Activated T-helper 1 cell treated with anti-CD3 and anti-CD28 coated beads, Interleukin-12 subunit alpha, Interleukin-12 subunit beta, Interleukin-2, Interleukin-4 antibody, amounts not matched to agents 30 ng/mL and 10 ng/mL and 1 ng/mL, durations not matched to agents 14 hours and 24 hours and 36 hours (primary cell): ENCODE measurements around the gene IFT43. TPM values are rescaled to one million over a fixed set of nuclear protein-coding genes. Genes with fewer than 3 reads are reported as not detected.

Source experiments
- DNase-seq: peaks from one replicate; pipeline ENCODE4 v3.0.0; 2021; ENCODE audit warnings: low spot score
- H3K27ac Mint-ChIP-seq: one replicate; pipeline ENCODE4 v1.8.0; 2021; ENCODE audit warnings: mild to moderate bottlenecking, mixed read lengths
- H3K27me3 Mint-ChIP-seq: one replicate; pipeline ENCODE4 v1.8.0; 2022; ENCODE audit warnings: mild to moderate bottlenecking, moderate library complexity, mixed read lengths; ENCODE audit not compliant: insufficient read depth
- H3K36me3 Mint-ChIP-seq: one replicate; pipeline ENCODE4 v1.8.0; 2021; ENCODE audit warnings: low read depth, mixed read lengths
- H3K4me1 Mint-ChIP-seq: one replicate; pipeline ENCODE4 v1.8.0; 2021; ENCODE audit warnings: low read depth, mixed read lengths
- H3K4me3 Mint-ChIP-seq: one replicate; pipeline ENCODE4 v1.8.0; 2021; ENCODE audit warnings: mild to moderate bottlenecking, moderate library complexity, mixed read lengths
- H3K9me3 Mint-ChIP-seq: one replicate; pipeline ENCODE4 v1.8.0; 2021; ENCODE audit warnings: mixed read lengths
- intact Hi-C: fragments of 100-400 bp; cut with micrococcal nuclease; formaldehyde crosslinking; loops from one replicate; pipeline ENCODE4 v1.15.1; 2024
- total RNA-seq: library from RNA; stranded (reverse); gene quantifications from 2 replicates; pipeline ENCODE4 v1.2.3, GENCODE V29; 2022

The IFT43 gene
- total RNA-seq, 1 donor from 2014 or later = 8.7 TPM

GRCh38 chr14:76050250-76050649 lies 64.7 kb downstream of the IFT43 start:
- intact Hi-C loops = no loop called here
- Mint-ChIP-seq H3K27ac (no peak overlapping the region), H3K4me3 (no peak overlapping the region), H3K27me3 (no peaks in the 10 kb centered on the region), H3K4me1 (no peaks in the 10 kb centered on the region), H3K36me3 (no peaks in the 10 kb centered on the region), H3K9me3 (no peaks in the 10 kb centered on the region)
- no peak for DNase-seq

- peak; percentile 24 for DNase-seq
- no peak overlapping the region for H3K27ac Mint-ChIP-seq
- intact Hi-C loops = loop anchor here (1.0 kb wide), 1 partner anchor 336 kb away; no protein-coding TSS in a partner anchor
These were observed 65.3 kb downstream of the IFT43 start for GRCh38 chr14:76050797-76051392.

GRCh38 chr14:76051717-76052465 lies 66.3 kb downstream of the IFT43 start:
- Mint-ChIP-seq H3K36me3 (no peaks in the 10 kb centered on the region), H3K9me3 (no peaks in the 10 kb centered on the region), H3K4me3 (no peak overlapping the region), H3K27ac (no peak overlapping the region), H3K27me3 (no peaks in the 10 kb centered on the region), H3K4me1 (no peaks in the 10 kb centered on the region)
- intact Hi-C loops = loop anchor here (1.0 kb wide), 1 partner anchor 335 kb away; no protein-coding TSS in a partner anchor
- DNase-seq = no peak

More at GRCh38 chr14:76050797-76051392, 65.3 kb downstream of the IFT43 start:
- Mint-ChIP-seq H3K4me1 (no peaks in the 10 kb centered on the region), H3K27me3 (no peaks in the 10 kb centered on the region), H3K4me3 (no peak overlapping the region), H3K9me3 (no peaks in the 10 kb centered on the region), H3K36me3 (no peaks in the 10 kb centered on the region)

- Mint-ChIP-seq H3K9me3 (no peaks in the 10 kb centered on the region), H3K27ac (no peak overlapping the region), H3K4me1 (no peaks in the 10 kb centered on the region), H3K36me3 (no peaks in the 10 kb centered on the region), H3K4me3 (no peak overlapping the region), H3K27me3 (no peaks in the 10 kb centered on the region)
- intact Hi-C loops = no loop called here
- DNase-seq = no peak
These were observed 68.2 kb downstream of the IFT43 start for GRCh38 chr14:76053572-76054355.

- no peak for DNase-seq
- Mint-ChIP-seq H3K9me3 (no peaks in the 10 kb centered on the region), H3K4me3 (no peak overlapping the region), H3K4me1 (no peaks in the 10 kb centered on the region), H3K27ac (no peak overlapping the region), H3K36me3 (no peaks in the 10 kb centered on the region), H3K27me3 (no peaks in the 10 kb centered on the region)
- intact Hi-C loops = no loop called here
These were observed 69.8 kb downstream of the IFT43 start for GRCh38 chr14:76055330-76055729.

GRCh38 chr14:76056128-76056527 lies 70.6 kb downstream of the IFT43 start:
- no peaks in the 10 kb centered on the region for H3K9me3 Mint-ChIP-seq
- H3K27ac Mint-ChIP-seq = no peak overlapping the region
- H3K27me3 Mint-ChIP-seq = no peaks in the 10 kb centered on the region
- H3K4me1 Mint-ChIP-seq = no peaks in the 10 kb centered on the region
- H3K36me3 Mint-ChIP-seq = no peaks in the 10 kb centered on the region
- intact Hi-C loops = no loop called here
- H3K4me3 Mint-ChIP-seq = no peak overlapping the region
- no peak for DNase-seq

- Mint-ChIP-seq H3K4me1 (no peaks in the 10 kb centered on the region), H3K36me3 (no peaks in the 10 kb centered on the region), H3K4me3 (no peak overlapping the region), H3K9me3 (no peaks in the 10 kb centered on the region), H3K27ac (no peak overlapping the region), H3K27me3 (no peaks in the 10 kb centered on the region)
- intact Hi-C loops = no loop called here
- no peak for DNase-seq
These were observed 72.4 kb downstream of the IFT43 start for GRCh38 chr14:76057914-76058313.

GRCh38 chr14:76063327-76063726 lies 77.8 kb downstream of the IFT43 start:
- Mint-ChIP-seq H3K4me1 (no peaks in the 10 kb centered on the region), H3K27ac (no peak overlapping the region), H3K4me3 (no peak overlapping the region), H3K36me3 (peaks cover 2% of the 10 kb centered on the region), H3K27me3 (peaks cover 2% of the 10 kb centered on the region), H3K9me3 (no peaks in the 10 kb centered on the region)
- intact Hi-C loops = no loop called here
- DNase-seq = no peak

- H3K4me3 Mint-ChIP-seq = no peak overlapping the region
- H3K27me3 Mint-ChIP-seq = peaks cover 2% of the 10 kb centered on the region
- no peak for DNase-seq
- H3K36me3 Mint-ChIP-seq = peaks cover 2% of the 10 kb centered on the region
- H3K4me1 Mint-ChIP-seq = no peaks in the 10 kb centered on the region
- intact Hi-C loops = no loop called here
- no peaks in the 10 kb centered on the region for H3K9me3 Mint-ChIP-seq
- H3K27ac Mint-ChIP-seq = no peak overlapping the region
These were observed 80.0 kb downstream of the IFT43 start for GRCh38 chr14:76065519-76065918.

GRCh38 chr14:76067536-76067935 lies 82.0 kb downstream of the IFT43 start:
- no peak for DNase-seq
- no peaks in the 10 kb centered on the region for H3K9me3 Mint-ChIP-seq
- no peak overlapping the region for H3K4me3 Mint-ChIP-seq
- intact Hi-C loops = no loop called here
- no peak overlapping the region for H3K27ac Mint-ChIP-seq
- peaks cover 2% of the 10 kb centered on the region for H3K27me3 Mint-ChIP-seq
- peaks cover 2% of the 10 kb centered on the region for H3K36me3 Mint-ChIP-seq
- H3K4me1 Mint-ChIP-seq = no peaks in the 10 kb centered on the region

- DNase-seq = no peak
- intact Hi-C loops = no loop called here
- Mint-ChIP-seq H3K4me3 (no peak overlapping the region), H3K27me3 (no peaks in the 10 kb centered on the region), H3K4me1 (no peaks in the 10 kb centered on the region), H3K36me3 (no peaks in the 10 kb centered on the region), H3K9me3 (no peaks in the 10 kb centered on the region), H3K27ac (no peak overlapping the region)
These were observed 88.2 kb downstream of the IFT43 start for GRCh38 chr14:76073717-76074116.

GRCh38 chr14:76077340-76077739 lies 91.8 kb downstream of the IFT43 start:
- H3K4me3 Mint-ChIP-seq = no peak overlapping the region
- H3K27ac Mint-ChIP-seq = no peak overlapping the region
- no peak for DNase-seq
- intact Hi-C loops = loop anchor here (5.0 kb wide), 1 partner anchor 380 kb away; no protein-coding TSS in a partner anchor
- H3K4me1 Mint-ChIP-seq = no peaks in the 10 kb centered on the region
- no peaks in the 10 kb centered on the region for H3K9me3 Mint-ChIP-seq
- H3K27me3 Mint-ChIP-seq = peaks cover 2% of the 10 kb centered on the region
- no peaks in the 10 kb centered on the region for H3K36me3 Mint-ChIP-seq

- no peak for DNase-seq
- Mint-ChIP-seq H3K9me3 (no peaks in the 10 kb centered on the region), H3K27me3 (peaks cover 2% of the 10 kb centered on the region), H3K36me3 (no peaks in the 10 kb centered on the region), H3K4me3 (no peak overlapping the region), H3K27ac (no peak overlapping the region), H3K4me1 (no peaks in the 10 kb centered on the region)
- intact Hi-C loops = loop anchor here (5.0 kb wide), 1 partner anchor 379 kb away; no protein-coding TSS in a partner anchor
These were observed 92.9 kb downstream of the IFT43 start for GRCh38 chr14:76078501-76078900.
